B cell (primary cell): ENCODE results near the gene SALL2. TPM values are rescaled to one million over a fixed set of nuclear protein-coding genes. Genes with fewer than 3 reads are reported as not detected.
A peak's percentile ranks its signal among the peaks of the same experiment; 100 is the strongest.

ENCODE experiments used
- ATAC-seq: fragments of 200-7000 bp; cut with Tn5 transposase; one replicate; pipeline ENCODE4 v1.10.0; 2021; ENCODE audit warnings: low read depth, mild to moderate bottlenecking, moderate number of reproducible peaks, moderate library complexity
- CTCF ChIA-PET: fragments of 350-600 bp; sonication (Branson Sonifier 250); formaldehyde crosslinking; loops from one replicate; lab custom pipeline; 2021; ENCODE audit warnings: antibody characterized with exemption, inconsistent platforms; lab: Charles Lee
- POLR2A ChIA-PET: fragments of 350-600 bp; sonication (Branson Sonifier 250); formaldehyde crosslinking; loops from one replicate; lab custom pipeline; 2021; ENCODE audit warnings: antibody characterized with exemption; lab: Charles Lee
- DNase-seq: peaks from one replicate; pipeline ENCODE4 v3.0.0; 2013
- H2AFZ ChIP-seq: 2 replicates; pipeline ENCODE4 v1.6.1; 2012; ENCODE audit warnings: mild to moderate bottlenecking, low read depth, low read length; ENCODE audit not compliant: insufficient read depth, poor library complexity, severe bottlenecking
- H3K27ac ChIP-seq, 2 donors: 1 replicate in 1 of 2; 2 replicates in 1 of 2; pipeline ENCODE4 v1.5.1; 2012 to 2013; ENCODE audit warnings: low read length in 2 of 2, mild to moderate bottlenecking in 2 of 2, moderate library complexity in 1 of 2
- H3K27me3 ChIP-seq, 4 experiments: fragments of 200-600 bp in 1 of 4; sonication (generic) in 1 of 4; replicated peaks in 1 of 4; 1 replicate in 2 of 4; 2 replicates in 2 of 4; pipeline versions ENCODE4 v1.6.1 to v1.7.0; 2013 to 2016; ENCODE audit warnings: low read length in 3 of 4, mild to moderate bottlenecking in 2 of 4, mixed read lengths in 1 of 4, moderate library complexity in 1 of 4; ENCODE audit not compliant: insufficient read depth in 4 of 4, control insufficient read depth in 3 of 4; ENCODE audit errors: control extremely low read depth in 1 of 4
- H3K36me3 ChIP-seq, 2 experiments: replicated peaks in 1 of 2; 1 replicate in 1 of 2; 2 replicates in 1 of 2; pipeline versions ENCODE4 v1.6.1 to v1.7.1; 2013; ENCODE audit warnings: low read length in 1 of 2; ENCODE audit not compliant: insufficient read depth in 2 of 2, control insufficient read depth in 1 of 2; ENCODE audit errors: control extremely low read depth in 1 of 2, extremely low read depth in 1 of 2
- H3K4me1 ChIP-seq, 2 donors: fragments of 200-600 bp in 1 of 2; sonication (generic) in 1 of 2; 1 replicate in 1 of 2; 2 replicates in 1 of 2; pipeline versions ENCODE4 v1.5.1 to v1.6.1; 2013 to 2017; ENCODE audit warnings: low read length in 2 of 2; ENCODE audit not compliant: control insufficient read depth in 2 of 2, insufficient read depth in 2 of 2
- H3K4me2 ChIP-seq: replicated peaks from 2 replicates; pipeline ENCODE3; 2012; ENCODE audit warnings: mild to moderate bottlenecking, low read depth, low read length; ENCODE audit not compliant: poor library complexity, severe bottlenecking
- H3K4me3 ChIP-seq, 5 experiments: fragments of 200-600 bp in 1 of 5; sonication (generic) in 1 of 5; 1 replicate in 3 of 5; 2 replicates in 2 of 5; pipeline versions ENCODE4 v1.5.1 to v1.7.0; 2011 to 2016; ENCODE audit warnings: low read length in 4 of 5, mild to moderate bottlenecking in 4 of 5, low read depth in 2 of 5, control low read depth in 1 of 5, moderate library complexity in 1 of 5; ENCODE audit not compliant: insufficient read depth in 1 of 5; ENCODE audit errors: control extremely low read depth in 1 of 5, extremely low read depth in 1 of 5
- H3K79me2 ChIP-seq: fragments of 200-600 bp; sonication (generic); one replicate; pipeline ENCODE4 v1.6.0; 2016; ENCODE audit warnings: low read length; ENCODE audit not compliant: control insufficient read depth, insufficient read depth
- H3K9ac ChIP-seq: fragments of 200-600 bp; sonication (generic); 2 replicates; pipeline ENCODE4 v1.6.1; 2017; ENCODE audit warnings: mild to moderate bottlenecking, low read length, moderate library complexity
- H3K9me3 ChIP-seq, 3 donors: one replicate each; pipeline versions ENCODE4 v1.6.1 to v1.7.1; 2013; ENCODE audit warnings: low read length in 2 of 3; ENCODE audit not compliant: control insufficient read depth in 2 of 3, insufficient read depth in 1 of 3; ENCODE audit errors: control extremely low read depth in 1 of 3
- H4K20me1 ChIP-seq: 2 replicates; pipeline ENCODE4 v1.6.0; 2012; ENCODE audit warnings: mild to moderate bottlenecking, low read length; ENCODE audit not compliant: insufficient read depth, control insufficient read depth, poor library complexity, severe bottlenecking
- H3K27ac Mint-ChIP-seq: one replicate; pipeline ENCODE4 v1.8.0; 2021; ENCODE audit warnings: mixed read lengths
- H3K27me3 Mint-ChIP-seq: one replicate; pipeline ENCODE4 v1.8.0; 2021; ENCODE audit warnings: mixed read lengths
- H3K4me1 Mint-ChIP-seq: one replicate; pipeline ENCODE4 v1.8.0; 2021; ENCODE audit warnings: mixed read lengths
- H3K4me3 Mint-ChIP-seq: one replicate; pipeline ENCODE4 v1.8.0; 2021; ENCODE audit warnings: mixed read lengths
- H3K9me3 Mint-ChIP-seq: one replicate; pipeline ENCODE4 v1.8.0; 2022; ENCODE audit warnings: mixed read lengths; ENCODE audit not compliant: insufficient read depth
- CTCF ChIP-seq: fragments of 200-600 bp; IDR thresholded peaks from one replicate; pipeline ENCODE4 v1.8.0; 2022; ENCODE audit warnings: antibody characterized with exemption, mild to moderate bottlenecking
- EZH2 ChIP-seq: IDR thresholded peaks from 2 replicates; pipeline ENCODE4 v1.6.1; 2012; ENCODE audit warnings: borderline replicate concordance, low read depth, mild to moderate bottlenecking, moderate library complexity, low read length; ENCODE audit not compliant: insufficient read depth, poor library complexity, severe bottlenecking
- WGBS: methylation state at CpG from one replicate; pipeline ENCODE4 v1.1.5; 2013; ENCODE audit warnings: missing lambda C conversion rate; ENCODE audit not compliant: insufficient coverage; 5-methylcytosine and 5-hydroxymethylcytosine counted together
- intact Hi-C: fragments of 100-400 bp; cut with micrococcal nuclease; formaldehyde crosslinking; loops from one replicate; pipeline ENCODE4 v1.10.0; 2022
- polyA plus RNA-seq: library from polyadenylated mRNA; depleted of rRNA; stranded (reverse); fragments of >200 nt; gene quantifications from 2 replicates; pipeline ENCODE4 v1.2.3, GENCODE V29; 2012
- total RNA-seq, 2 donors: library from RNA; stranded (reverse); fragments of 120-200 nt in 1 of 2; gene quantifications; 1 replicate in 1 of 2; 2 replicates in 1 of 2; pipeline versions ENCODE4 v1.2.3 to v1.2.4, GENCODE V29; 2013 to 2022

The SALL2 gene
- total and polyA plus RNA-seq, 2 donors (not counting 1 experiment from before 2014, with no cell fraction given): 0.39 to 2.5 TPM

- no peak overlapping the region for H3K27ac Mint-ChIP-seq
- Histone ChIP-seq H2AFZ (no peak overlapping the region), H3K4me1 (no peaks in the 10 kb centered on the region), H3K9me3 (no peaks in the 10 kb centered on the region), H3K27me3 (no peaks in the 10 kb centered on the region), H3K36me3 (peaks cover 14 to 78% of the 10 kb centered on the region in 2 experiments), H3K4me3 (no peak overlapping the region), H3K79me2 (no peaks in the 10 kb centered on the region), H3K4me2 (no peak overlapping the region), H3K9ac (no peak overlapping the region), H4K20me1 (no peaks in the 10 kb centered on the region), H3K27ac (no peak overlapping the region)
- CTCF ChIA-PET: interaction anchor here (0.8 kb wide), 1 partner anchor 60 kb away, joined by 4 read pairs; no protein-coding TSS in a partner anchor
- H3K4me3 Mint-ChIP-seq: no peak overlapping the region
- intact Hi-C loops: no loop called here
- no peaks in the 10 kb centered on the region for H3K4me1 Mint-ChIP-seq
- no peaks in the 10 kb centered on the region for H3K27me3 Mint-ChIP-seq
- 84% methylated on average over 2 of the region's 2 CpGs for WGBS
- POLR2A ChIA-PET: no interaction called here
- DNase-seq (no peak), ATAC-seq (no peak)
- no peak for TF ChIP-seq EZH2
- no peak for TF ChIP-seq CTCF
- H3K9me3 Mint-ChIP-seq: no peaks in the 10 kb centered on the region
Measured at GRCh38 chr14:21496453-21496852, 29.7 kb downstream of the SALL2 start.

- DNase-seq: no peak
- H2AFZ ChIP-seq: no peak overlapping the region
- no peak overlapping the region for H3K9ac ChIP-seq
- Mint-ChIP-seq H3K27ac (peak overlapping the region; percentile 3), H3K4me3 (no peak overlapping the region), H3K4me1 (no peaks in the 10 kb centered on the region), H3K27me3 (no peaks in the 10 kb centered on the region), H3K9me3 (no peaks in the 10 kb centered on the region)
- H3K4me3 ChIP-seq: no peak overlapping the region
- H3K27me3 ChIP-seq: no peaks in the 10 kb centered on the region
- no peak for ATAC-seq
- no peaks in the 10 kb centered on the region for H3K9me3 ChIP-seq
- intact Hi-C loops: no loop called here
- TF ChIP-seq EZH2 (no peak), CTCF (no peak)
- 100% methylated on average over 1 of the region's 2 CpGs for WGBS
- ChIA-PET POLR2A (no interaction called here), CTCF (interaction anchor here (1.3 kb wide), 1 partner anchor 64 kb away, joined by 3 read pairs; no protein-coding TSS in a partner anchor)
- no peaks in the 10 kb centered on the region for H3K4me1 ChIP-seq
- no peak overlapping the region for H3K27ac ChIP-seq
- no peaks in the 10 kb centered on the region for H4K20me1 ChIP-seq
- H3K79me2 ChIP-seq: no peaks in the 10 kb centered on the region
- no peak overlapping the region for H3K4me2 ChIP-seq
- H3K36me3 ChIP-seq: peaks cover 14 to 76% of the 10 kb centered on the region in 2 experiments
Measured at GRCh38 chr14:21494902-21495762, 31.0 kb downstream of the SALL2 start.
